NCI-H82 treated with DMSO at 0.1 percent for 48 hours (cell line): ENCODE data around the gene PKD1L1.

ENCODE experiments used
- DNase-seq: peaks from one replicate; lab custom pipeline; 2025; ENCODE audit not compliant: unreplicated experiment; lab: John Stamatoyannopoulos, UW

Gene PKD1L1

DNA sequence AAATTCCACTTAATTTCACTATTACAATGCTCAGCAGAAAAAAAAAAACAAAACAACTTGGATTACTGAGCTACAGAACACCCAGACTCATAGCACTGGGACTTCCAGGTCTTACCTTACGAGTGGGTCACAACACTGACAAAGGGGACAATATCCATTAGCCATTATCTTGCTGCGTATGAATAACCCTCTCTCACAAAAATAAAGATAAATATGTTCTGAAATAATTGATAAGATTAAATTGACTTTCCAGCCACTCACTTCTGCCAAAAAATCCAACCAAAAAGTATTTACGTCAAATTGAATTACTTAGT is 128.7 kb downstream of the PKD1L1 start:
- no peak for DNase-seq

DNA sequence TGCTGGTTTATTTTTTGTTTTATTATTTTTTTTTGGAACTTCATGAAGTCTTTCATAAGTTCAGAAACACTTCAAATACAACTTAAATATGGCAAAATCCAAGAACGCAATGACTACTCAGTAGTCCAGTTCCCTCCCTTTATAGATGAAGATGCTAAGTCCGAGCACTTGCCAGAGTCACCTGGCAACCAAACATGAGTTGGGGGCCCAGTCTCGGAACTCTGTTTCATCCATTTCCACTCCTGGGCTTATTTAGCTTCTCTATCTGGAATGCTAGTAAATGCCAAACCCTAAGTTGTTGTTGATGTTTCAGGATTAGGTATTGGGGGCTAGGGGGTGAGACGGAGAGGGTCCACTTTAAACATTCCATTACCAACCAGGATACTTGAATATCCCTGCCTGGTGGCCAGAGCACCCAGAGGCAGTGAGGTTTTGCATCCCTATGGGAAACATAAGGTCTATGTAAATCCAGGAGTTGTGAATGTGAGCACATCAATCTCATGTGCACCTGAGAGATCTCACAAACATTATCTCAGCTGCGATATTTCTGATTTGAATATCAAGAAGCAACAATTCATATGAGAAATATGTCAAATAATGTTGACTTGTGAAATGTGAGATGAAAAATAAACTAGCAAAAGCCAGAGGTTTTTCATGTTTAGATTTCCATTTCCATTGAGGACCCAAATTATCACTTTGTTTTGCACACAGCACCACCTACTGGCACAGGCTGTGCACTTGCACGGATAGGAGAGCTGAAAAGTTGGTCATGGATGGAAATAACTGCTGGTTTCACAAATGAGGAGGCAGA is 129.3 kb downstream of the PKD1L1 start:
- DNase-seq, result no peak

GRCh38 chr7:47817917-47818316 is 130.3 kb downstream of the PKD1L1 start:
- no peak for DNase-seq

- no peak for DNase-seq
Observed at GRCh38 chr7:47816647-47817046, 131.6 kb downstream of the PKD1L1 start.

GRCh38 chr7:47815867-47816266 is 132.4 kb downstream of the PKD1L1 start:
- DNase-seq, result no peak

DNA sequence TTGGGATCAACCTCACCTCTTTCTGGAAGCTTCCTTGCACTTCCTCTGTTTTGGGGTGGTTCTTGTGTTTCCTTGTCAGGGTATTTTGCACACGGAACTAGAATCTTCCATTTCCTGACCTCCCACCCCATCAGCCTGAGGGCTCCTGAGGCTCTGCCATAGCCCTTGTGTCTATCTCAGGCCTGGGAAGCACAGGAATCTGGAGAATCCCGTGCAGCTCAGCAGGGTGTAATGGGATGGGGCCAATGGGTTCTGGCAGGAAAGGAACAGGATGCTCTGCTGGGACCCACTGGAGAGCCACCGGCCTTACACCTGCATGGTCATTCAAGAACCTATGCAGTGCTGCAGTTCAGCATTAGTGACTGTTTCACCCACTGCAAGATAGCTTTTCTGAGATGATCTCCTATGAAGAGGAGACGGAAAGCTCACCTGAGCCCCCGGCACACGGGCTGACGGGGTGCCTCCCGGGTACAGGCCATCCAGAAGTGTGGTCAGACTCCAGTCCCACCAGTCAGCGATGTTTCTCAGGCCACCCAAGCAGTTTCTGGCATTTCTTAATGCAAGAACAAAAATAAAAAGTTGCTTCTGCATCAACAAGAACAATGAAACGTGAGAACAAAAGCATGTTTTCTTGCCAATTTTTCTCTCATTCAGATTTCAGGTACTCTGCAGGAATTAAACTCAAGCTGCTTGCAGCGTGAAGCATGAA is 133.2 kb downstream of the PKD1L1 start:
- DNase-seq, result no peak

DNA sequence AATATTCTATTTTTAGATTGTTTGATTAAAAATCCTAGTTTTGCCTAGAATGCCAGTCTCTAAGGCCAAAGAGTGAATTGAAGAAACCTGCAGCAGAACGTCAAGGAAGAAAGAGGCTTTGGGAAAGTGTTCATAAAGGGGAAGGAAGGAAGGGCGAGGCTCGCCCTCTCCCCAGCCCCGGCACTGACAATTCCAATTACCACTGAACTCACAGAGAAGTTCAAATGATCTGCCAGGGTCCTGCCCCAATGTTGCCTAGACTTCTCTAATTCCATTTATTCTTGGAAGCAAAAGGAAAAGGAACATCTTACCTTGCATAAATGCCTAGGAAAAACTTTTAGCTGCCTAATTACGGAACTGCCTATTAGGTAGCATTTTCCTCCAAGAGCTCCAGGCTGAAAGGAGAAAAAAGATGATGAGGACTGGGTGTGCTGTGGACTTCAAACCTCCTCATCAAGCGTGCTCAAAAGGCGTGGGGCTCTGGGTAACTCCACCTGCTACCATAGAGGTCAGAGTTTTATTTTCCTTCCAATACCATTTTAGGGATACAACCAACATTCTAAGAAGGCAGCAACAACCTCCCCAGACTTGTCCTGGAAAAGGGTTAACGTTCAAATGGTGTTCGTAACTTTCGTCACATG is 134.5 kb downstream of the PKD1L1 start:
- no peak for DNase-seq

- no peak for DNase-seq
Observed at GRCh38 chr7:47812429-47813136, 135.7 kb downstream of the PKD1L1 start.

- DNase-seq, result no peak
Observed at GRCh38 chr7:47811632-47812380, 136.5 kb downstream of the PKD1L1 start.

GRCh38 chr7:47809387-47809786 is 138.9 kb downstream of the PKD1L1 start:
- DNase-seq, result no peak

DNA sequence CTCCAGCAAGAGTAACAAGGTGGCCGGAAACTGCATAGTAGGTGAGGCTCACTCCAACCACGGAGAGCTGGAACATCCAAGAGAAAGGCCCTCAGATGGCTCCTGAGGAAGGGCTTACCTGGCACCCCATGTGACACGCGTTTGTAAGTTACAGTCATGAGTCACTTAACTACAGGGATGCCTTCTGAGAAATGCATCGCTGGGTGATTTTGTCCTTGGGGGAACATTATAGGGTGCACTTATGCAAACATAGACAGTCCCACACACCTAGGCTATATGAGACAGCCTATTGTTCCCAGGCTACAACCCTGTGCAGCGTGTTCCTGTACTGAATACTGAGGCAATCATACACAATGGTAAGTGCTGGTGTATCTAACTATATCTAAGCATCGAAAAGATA is 139.9 kb downstream of the PKD1L1 start:
- DNase-seq, result no peak

GRCh38 chr7:47807756-47808155 is 140.5 kb downstream of the PKD1L1 start:
- no peak for DNase-seq

- DNase-seq, result no peak
Observed at GRCh38 chr7:47807126-47807525, 141.1 kb downstream of the PKD1L1 start.

DNA sequence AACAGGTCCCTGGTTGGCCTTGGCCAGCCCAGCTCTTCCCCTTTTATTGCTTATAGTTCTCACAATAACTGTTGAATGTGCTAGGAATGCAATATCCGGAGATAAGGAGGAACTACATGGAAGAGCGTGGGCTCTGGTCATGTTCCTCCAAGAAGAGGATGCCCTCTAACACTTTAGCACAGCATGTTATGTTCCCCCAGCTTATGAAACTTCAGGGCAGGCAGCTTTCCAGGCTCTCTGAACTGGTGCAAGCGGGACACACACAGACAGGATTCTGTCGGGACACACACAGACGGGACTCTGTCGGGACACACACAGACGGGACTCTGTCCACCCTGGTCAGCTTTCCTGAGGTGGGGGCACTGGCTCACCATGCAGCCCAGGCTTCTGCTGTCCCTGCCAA is 141.6 kb downstream of the PKD1L1 start:
- no peak for DNase-seq

GRCh38 chr7:47804767-47805545 is 143.3 kb downstream of the PKD1L1 start:
- DNase-seq, result no peak

DNA sequence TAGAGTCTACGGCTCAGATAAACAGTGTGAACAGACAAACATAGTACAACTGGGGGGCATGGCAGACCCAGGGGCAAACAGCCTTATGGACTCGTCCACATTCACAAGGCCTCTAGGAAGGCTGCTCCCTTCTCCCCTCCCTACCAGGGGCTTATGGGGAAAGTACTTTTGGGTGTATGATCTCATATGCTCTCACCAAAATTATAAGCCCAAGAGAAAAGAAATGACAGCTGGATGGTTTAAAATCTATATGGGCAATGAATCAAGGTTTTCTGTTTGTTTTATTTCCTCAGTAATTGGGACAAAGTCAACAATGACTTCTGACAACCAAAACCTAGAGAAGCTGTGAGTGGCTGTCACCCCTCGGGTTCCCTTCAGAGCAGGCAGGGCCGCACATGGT is 144.4 kb downstream of the PKD1L1 start:
- no peak for DNase-seq

GRCh38 chr7:47803025-47803424 is 145.2 kb downstream of the PKD1L1 start:
- no peak for DNase-seq

GRCh38 chr7:47801423-47801822 is 146.8 kb downstream of the PKD1L1 start:
- no peak for DNase-seq

- DNase-seq, result no peak
Observed at GRCh38 chr7:47799524-47799923, 148.7 kb downstream of the PKD1L1 start.

GRCh38 chr7:47796347-47796746 is 151.9 kb downstream of the PKD1L1 start:
- DNase-seq, result no peak
